Astrocyte of the cerebellum (primary cell): ENCODE results near the gene CHAF1B.
A peak's percentile ranks its signal among the peaks of the same experiment; 100 is the strongest.
"Not testable (repeated sequence)": the region's sequence is repeated elsewhere in the genome, so short reads cannot be mapped to it uniquely, and the experiment has no call there.

Experiments
- DNase-seq: peaks from one replicate; pipeline ENCODE4 v3.0.0-alpha.2; 2011; ENCODE audit warnings: low read depth
- H3K4me3 ChIP-seq: 2 replicates; pipeline ENCODE4 v1.5.1; 2011; ENCODE audit warnings: mild to moderate bottlenecking, low read depth, low read length, moderate library complexity
- in situ Hi-C: cut with HindIII; loops from 2 replicates; pipeline ENCODE4 v1.10.0; 2017; ENCODE audit warnings: low sequenced_read_pairs
- TF ChIP-seq, protein P1 (sequence below): IDR thresholded peaks from 2 replicates; pipeline ENCODE4 v1.5.1; 2012; ENCODE audit warnings: low read length, low read depth, moderate library complexity, mild to moderate bottlenecking; ENCODE audit errors: missing control alignments

CHAF1B gene

DNA sequence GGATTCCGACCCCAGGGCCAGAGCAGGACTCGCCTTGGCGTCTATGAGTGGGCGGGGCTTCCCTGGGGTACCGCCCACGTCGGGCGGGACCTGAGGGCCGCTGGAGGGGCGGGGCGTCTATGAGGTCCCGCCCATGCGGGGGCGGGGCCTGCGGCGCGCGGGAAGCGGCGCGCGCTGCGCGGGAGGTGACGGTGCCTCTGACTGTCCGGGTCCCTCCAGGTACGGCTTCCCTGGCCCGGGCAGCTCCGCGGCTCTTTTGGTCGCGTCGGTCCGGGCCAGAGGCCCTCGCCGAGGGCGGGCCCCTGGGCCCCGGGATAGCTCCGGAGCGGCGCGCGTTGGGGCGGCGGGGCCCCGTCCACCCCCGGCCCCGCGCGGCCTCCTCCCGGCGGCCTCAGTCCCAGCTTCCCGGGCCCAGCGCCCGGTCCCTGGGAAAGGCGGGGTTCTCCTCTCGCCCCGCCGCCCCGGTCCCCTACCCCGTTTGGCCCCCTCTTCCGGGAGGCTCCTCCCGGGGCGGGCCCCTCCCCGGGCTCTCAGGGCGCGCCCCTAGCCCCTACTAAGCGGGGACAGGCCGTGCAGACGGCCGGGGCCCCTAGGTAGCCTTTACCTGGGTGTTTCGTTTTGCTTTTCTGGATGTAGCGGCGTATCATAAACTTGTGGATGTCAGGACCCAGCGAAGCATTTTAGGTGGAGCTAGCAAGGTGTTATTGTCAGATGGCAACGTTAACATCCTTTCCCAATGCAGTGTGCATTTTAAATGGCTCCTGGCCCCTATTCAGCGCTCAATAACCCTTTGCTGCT is at the start of gene CHAF1B:
CHAF1B (plus strand) TSS at position 160 of the 798 bp plus-strand sequence. CDS start 745 bp downstream, outside the sequence.
- peak; percentile 27 for DNase-seq
- H3K4me3 ChIP-seq: peak within 1 kb of the TSS; percentile 53
- in situ Hi-C loops: no loop called here
- TF ChIP-seq, protein P1, sequence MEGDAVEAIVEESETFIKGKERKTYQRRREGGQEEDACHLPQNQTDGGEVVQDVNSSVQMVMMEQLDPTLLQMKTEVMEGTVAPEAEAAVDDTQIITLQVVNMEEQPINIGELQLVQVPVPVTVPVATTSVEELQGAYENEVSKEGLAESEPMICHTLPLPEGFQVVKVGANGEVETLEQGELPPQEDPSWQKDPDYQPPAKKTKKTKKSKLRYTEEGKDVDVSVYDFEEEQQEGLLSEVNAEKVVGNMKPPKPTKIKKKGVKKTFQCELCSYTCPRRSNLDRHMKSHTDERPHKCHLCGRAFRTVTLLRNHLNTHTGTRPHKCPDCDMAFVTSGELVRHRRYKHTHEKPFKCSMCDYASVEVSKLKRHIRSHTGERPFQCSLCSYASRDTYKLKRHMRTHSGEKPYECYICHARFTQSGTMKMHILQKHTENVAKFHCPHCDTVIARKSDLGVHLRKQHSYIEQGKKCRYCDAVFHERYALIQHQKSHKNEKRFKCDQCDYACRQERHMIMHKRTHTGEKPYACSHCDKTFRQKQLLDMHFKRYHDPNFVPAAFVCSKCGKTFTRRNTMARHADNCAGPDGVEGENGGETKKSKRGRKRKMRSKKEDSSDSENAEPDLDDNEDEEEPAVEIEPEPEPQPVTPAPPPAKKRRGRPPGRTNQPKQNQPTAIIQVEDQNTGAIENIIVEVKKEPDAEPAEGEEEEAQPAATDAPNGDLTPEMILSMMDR: no peak

- in situ Hi-C loops: no loop called here
- H3K4me3 ChIP-seq: no peak overlapping the region
- TF ChIP-seq, protein P1: no peak
- DNase-seq: no peak
Measured at GRCh38 chr21:36337099-36337509, 48.1 kb upstream of the CHAF1B start.

DNA sequence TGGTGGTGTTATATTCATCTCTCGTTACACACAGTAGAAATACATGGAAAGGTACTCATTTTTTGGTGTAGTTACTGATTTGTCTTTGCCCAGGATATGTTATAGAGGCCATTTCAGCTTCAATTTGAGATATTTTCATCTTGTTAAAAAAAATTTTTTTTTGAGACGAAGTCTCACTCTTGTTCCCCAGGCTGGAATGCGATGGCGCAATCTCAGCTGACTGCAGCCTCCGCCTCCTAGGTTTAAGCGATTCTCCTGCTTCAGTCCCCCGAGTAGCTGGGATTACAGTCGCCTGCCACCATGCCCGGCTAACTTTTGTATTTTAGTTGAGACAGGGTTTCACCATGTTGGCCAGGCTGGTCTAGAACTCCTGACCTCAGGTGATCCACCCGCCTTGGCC is 46.2 kb upstream of the CHAF1B start:
- TF ChIP-seq, protein P1: no peak
- in situ Hi-C loops: no loop called here
- DNase-seq: no peak
- H3K4me3 ChIP-seq: no peak overlapping the region

GRCh38 chr21:36342581-36342980 is 42.6 kb upstream of the CHAF1B start:
- H3K4me3 ChIP-seq, in situ Hi-C loops, DNase-seq: not testable (repeated sequence)

DNA sequence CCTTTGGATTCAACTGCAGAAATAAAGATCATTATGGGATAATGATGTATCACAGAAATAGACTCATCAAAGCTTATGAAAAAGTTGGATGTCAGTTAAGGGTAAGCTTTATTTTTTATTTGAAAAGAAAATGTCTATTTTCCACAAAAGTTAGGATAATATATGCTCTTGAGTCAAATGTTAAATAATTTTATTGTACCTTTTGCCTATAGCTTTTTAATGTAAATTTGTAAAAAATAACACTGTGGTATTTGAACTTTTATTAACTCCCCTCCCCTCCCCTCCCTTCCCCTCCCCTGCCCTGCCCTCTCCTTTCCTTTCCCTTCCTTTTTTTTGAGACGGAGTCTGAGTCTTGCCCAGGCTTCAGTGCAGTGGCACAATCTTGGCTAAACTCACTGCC is 40.3 kb upstream of the CHAF1B start:
- H3K4me3 ChIP-seq: no peak overlapping the region
- DNase-seq: no peak
- in situ Hi-C loops: no loop called here
- TF ChIP-seq, protein P1: no peak

DNA sequence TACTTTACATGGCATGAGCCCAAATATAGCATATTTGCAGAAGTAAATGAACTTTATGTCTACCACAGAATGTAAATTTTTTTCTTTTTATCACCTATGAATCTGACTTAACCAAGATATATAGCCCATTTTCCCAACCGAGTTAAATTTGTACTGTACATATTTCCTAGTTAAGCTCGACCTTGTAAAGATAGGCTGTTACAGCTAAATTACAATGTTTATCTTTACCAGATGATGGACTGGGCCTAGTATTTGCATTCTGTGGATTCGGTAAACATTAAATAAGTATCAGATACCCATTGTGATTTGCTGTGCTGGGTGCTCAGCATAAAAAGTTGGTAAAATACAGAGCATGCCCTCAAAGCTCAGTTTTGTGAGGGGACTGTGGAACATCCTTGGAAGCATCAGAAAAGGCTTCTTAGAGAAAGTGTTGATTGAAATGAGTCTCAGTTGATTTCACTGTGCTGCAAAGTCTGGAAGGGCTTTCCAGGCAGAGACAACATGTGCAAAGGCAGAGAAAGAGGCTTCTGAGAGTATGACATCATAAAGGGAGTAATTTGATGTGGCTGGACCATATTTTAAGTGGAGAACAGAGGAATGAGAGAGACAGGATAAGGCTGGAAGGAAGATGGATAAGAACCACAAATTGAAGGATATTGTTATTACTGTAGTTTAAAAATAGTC is 37.8 kb upstream of the CHAF1B start:
- in situ Hi-C loops: no loop called here
- DNase-seq: no peak
- TF ChIP-seq, protein P1: no peak
- no peak overlapping the region for H3K4me3 ChIP-seq

DNA sequence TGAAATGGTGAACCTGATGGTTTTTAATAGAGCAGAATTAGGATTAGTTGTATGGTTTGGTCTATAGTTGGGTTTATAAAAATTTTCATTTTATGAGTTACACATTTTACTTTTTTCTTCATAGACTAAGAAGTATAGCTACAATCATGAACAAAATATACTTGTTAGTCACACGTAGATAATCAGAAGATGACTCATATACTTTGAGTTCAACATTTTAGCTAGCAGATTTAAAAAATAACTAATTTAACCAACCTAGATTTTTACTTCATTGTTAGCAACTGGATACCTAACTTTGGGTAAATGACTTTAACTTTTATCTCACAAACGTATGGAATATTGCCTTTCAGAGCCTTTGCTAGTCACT is 37.2 kb upstream of the CHAF1B start:
- H3K4me3 ChIP-seq: no peak overlapping the region
- in situ Hi-C loops: no loop called here
- no peak for DNase-seq
- TF ChIP-seq, protein P1: no peak
